H9 (cell line): ENCODE results near the gene TTC33. TPM values are rescaled to one million over a fixed set of nuclear protein-coding genes. Genes with fewer than 3 reads are reported as not detected.

Source experiments
- DNase-seq: peaks from one replicate; pipeline ENCODE4 v3.0.0-alpha.2; 2017
- H2AFZ ChIP-seq: one replicate; pipeline ENCODE4 v1.6.1; 2013; ENCODE audit warnings: mild to moderate bottlenecking, low read length, control low read depth, moderate library complexity
- H2AK5ac ChIP-seq: 2 replicates; pipeline ENCODE4 v1.6.1; 2013; ENCODE audit warnings: low read length, control low read depth, mixed read lengths; ENCODE audit not compliant: insufficient read length
- H2BK120ac ChIP-seq: one replicate; pipeline ENCODE4 v1.6.1; 2013; ENCODE audit warnings: low read depth, mild to moderate bottlenecking, low read length, control low read depth, inconsistent platforms; ENCODE audit not compliant: poor library complexity, severe bottlenecking
- H2BK12ac ChIP-seq: 2 replicates; pipeline ENCODE4 v1.6.1; 2013; ENCODE audit warnings: low read length, control low read depth, mixed read lengths, low read depth; ENCODE audit not compliant: insufficient read length
- H2BK15ac ChIP-seq: 2 replicates; pipeline ENCODE4 v1.6.1; 2013; ENCODE audit warnings: low read depth, low read length, control low read depth
- H2BK20ac ChIP-seq: one replicate; pipeline ENCODE4 v1.6.1; 2013; ENCODE audit warnings: low read depth, mild to moderate bottlenecking, low read length, control low read depth, inconsistent platforms; ENCODE audit not compliant: poor library complexity, severe bottlenecking
- H2BK5ac ChIP-seq: 2 replicates; pipeline ENCODE4 v1.6.1; 2013; ENCODE audit warnings: low read length, control low read depth, mixed read lengths; ENCODE audit not compliant: insufficient read length
- H3K14ac ChIP-seq: 2 replicates; pipeline ENCODE4 v1.6.1; 2013; ENCODE audit warnings: low read length, control low read depth; ENCODE audit not compliant: insufficient read depth
- H3K18ac ChIP-seq: 2 replicates; pipeline ENCODE4 v1.6.1; 2013; ENCODE audit warnings: low read depth, mild to moderate bottlenecking, mixed read lengths, low read length, control low read depth; ENCODE audit not compliant: insufficient read length
- H3K23ac ChIP-seq: 2 replicates; pipeline ENCODE4 v1.6.1; 2013; ENCODE audit warnings: low read length, control low read depth, mixed read lengths, low read depth; ENCODE audit not compliant: insufficient read length
- H3K23me2 ChIP-seq: 2 replicates; pipeline ENCODE4 v1.6.1; 2013; ENCODE audit warnings: low read depth, mild to moderate bottlenecking, mixed read lengths, low read length, control low read depth; ENCODE audit not compliant: insufficient read length, poor library complexity, severe bottlenecking
- H3K27ac ChIP-seq: 2 replicates; pipeline ENCODE4 v1.5.1; 2013; ENCODE audit warnings: low read length, control low read depth, mixed read lengths, low read depth; ENCODE audit not compliant: insufficient read length
- H3K27me3 ChIP-seq: 2 replicates; pipeline ENCODE4 v1.6.1; 2013; ENCODE audit warnings: low read length, control low read depth, inconsistent platforms; ENCODE audit not compliant: insufficient read depth
- H3K4ac ChIP-seq: 2 replicates; pipeline ENCODE4 v1.6.1; 2013; ENCODE audit warnings: low read depth, mild to moderate bottlenecking, control low read depth, inconsistent platforms, low read length, moderate library complexity
- H3K4me1 ChIP-seq: 2 replicates; pipeline ENCODE4 v1.6.1; 2013; ENCODE audit warnings: low read length, control low read depth, inconsistent platforms; ENCODE audit not compliant: insufficient read depth
- H3K4me2 ChIP-seq: 2 replicates; pipeline ENCODE4 v1.6.1; 2013; ENCODE audit warnings: low read length, control low read depth, mixed read lengths; ENCODE audit not compliant: insufficient read length, insufficient read depth
- H3K56ac ChIP-seq: 2 replicates; pipeline ENCODE4 v1.6.1; 2013; ENCODE audit warnings: low read depth, mild to moderate bottlenecking, mixed read lengths, low read length, control low read depth; ENCODE audit not compliant: insufficient read length
- H3K79me1 ChIP-seq: 2 replicates; pipeline ENCODE4 v1.6.1; 2013; ENCODE audit warnings: low read depth, mild to moderate bottlenecking, moderate library complexity, low read length, control low read depth, inconsistent platforms; ENCODE audit not compliant: insufficient read depth, poor library complexity, severe bottlenecking
- H3K79me2 ChIP-seq: 2 replicates; pipeline ENCODE4 v1.6.1; 2013; ENCODE audit warnings: low read length, control low read depth, inconsistent platforms; ENCODE audit not compliant: insufficient read depth
- H3K9ac ChIP-seq: 2 replicates; pipeline ENCODE4 v1.6.1; 2013; ENCODE audit warnings: low read length, control low read depth, mixed read lengths; ENCODE audit not compliant: insufficient read length; ENCODE audit errors: extremely low read depth
- H3K9me3 ChIP-seq: one replicate; pipeline ENCODE4 v1.6.1; 2013; ENCODE audit warnings: low read depth, low read length, inconsistent platforms; ENCODE audit not compliant: control insufficient read depth
- H3T11ph ChIP-seq: one replicate; pipeline ENCODE4 v1.6.1; 2013; ENCODE audit warnings: mild to moderate bottlenecking, low read length, control low read depth, inconsistent platforms
- H4K20me1 ChIP-seq: one replicate; pipeline ENCODE4 v1.6.1; 2013; ENCODE audit not compliant: control insufficient read depth, insufficient read length, insufficient read depth
- H4K5ac ChIP-seq: 2 replicates; pipeline ENCODE4 v1.6.1; 2013; ENCODE audit warnings: low read depth, mild to moderate bottlenecking, mixed read lengths, low read length, control low read depth; ENCODE audit not compliant: insufficient read length
- H4K8ac ChIP-seq: replicated peaks from 2 replicates; pipeline ENCODE4 v1.6.1; 2013; ENCODE audit warnings: low read length, control low read depth, mixed read lengths, low read depth; ENCODE audit not compliant: insufficient read length
- H4K91ac ChIP-seq: 2 replicates; pipeline ENCODE4 v1.6.1; 2013; ENCODE audit warnings: low read depth, mild to moderate bottlenecking, moderate library complexity, mixed read lengths, low read length, control low read depth; ENCODE audit not compliant: insufficient read length
- H3K27ac Mint-ChIP-seq, 3 experiments: 2 replicates in 2 of 3; 3 replicates in 1 of 3; pipeline ENCODE4 v1.8.0; 2020 to 2021; ENCODE audit warnings: mixed read lengths in 3 of 3, mild to moderate bottlenecking in 1 of 3, moderate library complexity in 1 of 3
- H3K27me3 Mint-ChIP-seq: 2 replicates; pipeline ENCODE4 v1.8.0; 2021; ENCODE audit warnings: low read depth, mild to moderate bottlenecking, moderate library complexity, mixed read lengths
- H3K36me3 Mint-ChIP-seq, 3 experiments: 2 replicates in 2 of 3; 3 replicates in 1 of 3; pipeline ENCODE4 v1.8.0; 2020 to 2021; ENCODE audit warnings: low read depth in 3 of 3, mixed read lengths in 3 of 3; ENCODE audit not compliant: insufficient read depth in 1 of 3
- H3K4me1 Mint-ChIP-seq, 2 experiments: 2 replicates each; pipeline ENCODE4 v1.8.0; 2020; ENCODE audit warnings: mixed read lengths in 2 of 2
- H3K4me3 Mint-ChIP-seq, 2 experiments: 2 replicates in 1 of 2; 3 replicates in 1 of 2; pipeline ENCODE4 v1.8.0; 2020 to 2021; ENCODE audit warnings: mild to moderate bottlenecking in 2 of 2, mixed read lengths in 2 of 2, moderate library complexity in 1 of 2
- H3K9me3 Mint-ChIP-seq, 2 experiments: 2 replicates in 1 of 2; 3 replicates in 1 of 2; pipeline ENCODE4 v1.8.0; 2020; ENCODE audit warnings: mild to moderate bottlenecking in 2 of 2, mixed read lengths in 2 of 2, moderate library complexity in 1 of 2
- CTCF ChIP-seq: fragments of 200-600 bp; sonication (generic); conservative IDR thresholded peaks from 3 replicates; pipeline ENCODE4 v1.8.0; 2021; ENCODE audit warnings: antibody characterized with exemption, mild to moderate bottlenecking
- WGBS: extraction: QIAGEN DNeasy Blood & Tissue Kit; methylation state at CpG from one replicate; pipeline ENCODE4 v1.1.7; 2013; ENCODE audit warnings: missing lambda C conversion rate, low lambda C conversion rate, mixed read lengths; ENCODE audit not compliant: insufficient read length; ENCODE audit errors: extremely low coverage; 5-methylcytosine and 5-hydroxymethylcytosine counted together
- total RNA-seq: library from RNA; stranded (reverse); gene quantifications from 2 replicates; pipeline ENCODE4 v1.2.1, GENCODE V29; 2021

The TTC33 gene
- total RNA-seq, 1 experiment from 2014 or later, result 7.3 TPM

- peak overlapping the region; percentile 97 to 98 (median 97) for H3K27ac Mint-ChIP-seq
- no CpG with 5 or more reads among the region's 56 CpGs for WGBS
Observed at GRCh38 chr5:40797273-40798011, 41.7 kb upstream of the TTC33 start.

More at GRCh38 chr5:40797273-40798011, 41.7 kb upstream of the TTC33 start:
- H3K56ac ChIP-seq, result peak overlapping the region; percentile 70
- peaks cover 9 to 17% (median 15%) of the 10 kb centered on the region in 3 experiments for H3K36me3 Mint-ChIP-seq
- no peaks in the 10 kb centered on the region for H4K20me1 ChIP-seq
- H2AFZ ChIP-seq, result no peak overlapping the region
- H3K9me3 Mint-ChIP-seq, result peaks cover 0 to 2% of the 10 kb centered on the region in 2 experiments; a peak in 1 of 5 replicates
- peaks cover 16 to 32% of the 10 kb centered on the region in 2 experiments for H3K4me1 Mint-ChIP-seq
- peaks cover 6% of the 10 kb centered on the region; the same call in 1 of the 2 replicates for H3K27me3 Mint-ChIP-seq
- TF ChIP-seq CTCF, result no peak
- H2BK5ac ChIP-seq, result peak overlapping the region; percentile 97
- H2BK20ac ChIP-seq, result no peak overlapping the region
- H3K4me3 Mint-ChIP-seq, result peak overlapping the region; percentile 90 to 93
- peak overlapping the region; percentile 75 for H4K5ac ChIP-seq
- H3K4ac ChIP-seq, result no peak overlapping the region; the same call in 1 of the 2 replicates
- peak overlapping the region; percentile 97 for H3K9ac ChIP-seq
- H2BK12ac ChIP-seq, result no peak overlapping the region
- no peak overlapping the region for H3K23ac ChIP-seq
- H2BK15ac ChIP-seq, result no peak overlapping the region; the same call in 1 of the 2 replicates
- H3K27ac ChIP-seq, result peak overlapping the region; percentile 92
- no peak overlapping the region for H3T11ph ChIP-seq
- peak overlapping the region; percentile 100 for H3K14ac ChIP-seq
- no peak overlapping the region for H4K8ac ChIP-seq
- H3K23me2 ChIP-seq, result peaks cover 9% of the 10 kb centered on the region
- no peak overlapping the region for H4K91ac ChIP-seq
- H3K27me3 ChIP-seq, result no peaks in the 10 kb centered on the region
- DNase-seq, result no peak
- H3K4me2 ChIP-seq, result peak overlapping the region; percentile 83
- no peaks in the 10 kb centered on the region; the same call in 1 of the 2 replicates for H3K4me1 ChIP-seq
- no peaks in the 10 kb centered on the region for H3K9me3 ChIP-seq
- H2BK120ac ChIP-seq, result no peak overlapping the region
- peaks cover 32% of the 10 kb centered on the region; the same call in 1 of the 2 replicates for H3K79me2 ChIP-seq
- H3K18ac ChIP-seq, result peak overlapping the region; percentile 99
- H2AK5ac ChIP-seq, result no peak overlapping the region
- H3K79me1 ChIP-seq, result no peaks in the 10 kb centered on the region
